SK-N-SH (cell line): ENCODE results near the gene ADORA2A. TPM values are rescaled to one million over a fixed set of nuclear protein-coding genes. Genes with fewer than 3 reads are reported as not detected.
A peak's percentile ranks its signal among the peaks of the same experiment; 100 is the strongest.

Experiments
- CTCF ChIA-PET: fragments of 300-600, 350-600 bp; formaldehyde crosslinking; extraction: SDS; loops from one replicate; lab custom pipeline; 2021; lab: Yijun Ruan, JAX
- POLR2A ChIA-PET: fragments of 350-600 bp; sonication (Branson Sonifier 250); formaldehyde crosslinking; extraction: SDS; loops from one replicate; lab custom pipeline; 2020; ENCODE audit warnings: antibody characterized with exemption, inconsistent platforms; lab: Yijun Ruan, JAX
- DNase-seq: peaks from one replicate; pipeline ENCODE4 v3.0.0; 2012
- H2AFZ ChIP-seq: fragments of 200-600 bp; sonication (generic); 2 replicates; pipeline ENCODE4 v1.8.1; 2016; ENCODE audit warnings: antibody characterized with exemption, mild to moderate bottlenecking, low read depth
- H3F3A ChIP-seq: fragments of 200-600 bp; sonication (generic); replicated peaks from 2 replicates; pipeline ENCODE3; 2016; ENCODE audit warnings: antibody characterized with exemption, mild to moderate bottlenecking; ENCODE audit not compliant: insufficient read depth
- H3K27ac ChIP-seq, 2 experiments: fragments of 200-500 bp in 1 of 2; fragments of 200-600 bp in 1 of 2; sonication (Bioruptor generic) in 1 of 2; sonication (generic), shearing (Covaris generic) in 1 of 2; 2 replicates each; pipeline versions ENCODE4 v1.5.1 to v1.6.1; 2014 to 2016; ENCODE audit warnings: low read depth in 2 of 2, inconsistent platforms in 1 of 2, low read length in 1 of 2, mild to moderate bottlenecking in 1 of 2, mixed read lengths in 1 of 2
- H3K27me3 ChIP-seq: fragments of 200-600 bp; sonication (generic), shearing (Covaris generic); 2 replicates; pipeline ENCODE4 v1.6.1; 2016; ENCODE audit warnings: mixed run types; ENCODE audit not compliant: insufficient read depth
- H3K36me3 ChIP-seq, 2 experiments: fragments of 200-500 bp in 1 of 2; fragments of 200-600 bp in 1 of 2; sonication (Bioruptor generic) in 1 of 2; sonication (generic) in 1 of 2; replicated peaks in 1 of 2; 2 replicates each; pipeline versions ENCODE3 to v1.5.1; 2014 to 2016; ENCODE audit warnings: low read length in 1 of 2, mild to moderate bottlenecking in 1 of 2; ENCODE audit not compliant: insufficient read depth in 2 of 2, control insufficient read depth in 1 of 2
- H3K4me1 ChIP-seq, 2 experiments: fragments of 200-500 bp in 1 of 2; fragments of 200-600 bp in 1 of 2; sonication (Bioruptor generic) in 1 of 2; sonication (generic), shearing (Covaris generic) in 1 of 2; 2 replicates each; pipeline versions ENCODE4 v1.5.1 to v1.6.1; 2014 to 2016; ENCODE audit warnings: low read depth in 1 of 2, low read length in 1 of 2, mixed run types in 1 of 2; ENCODE audit not compliant: insufficient read depth in 2 of 2, control insufficient read depth in 1 of 2
- H3K4me2 ChIP-seq: fragments of 200-600 bp; sonication (generic), shearing (Covaris generic); 2 replicates; pipeline ENCODE4 v1.6.1; 2017; ENCODE audit warnings: mixed run types
- H3K4me3 ChIP-seq, 2 experiments: fragments of 200-500 bp in 1 of 2; fragments of 200-600 bp in 1 of 2; sonication (Bioruptor generic) in 1 of 2; sonication (generic), shearing (Covaris generic) in 1 of 2; 2 replicates each; pipeline versions ENCODE4 v1.5.1 to v1.8.1; 2014 to 2016; ENCODE audit warnings: low read depth in 2 of 2, inconsistent platforms in 1 of 2, low read length in 1 of 2, mild to moderate bottlenecking in 1 of 2, mixed read lengths in 1 of 2, moderate library complexity in 1 of 2
- H3K79me2 ChIP-seq: fragments of 200-600 bp; sonication (generic); 2 replicates; pipeline ENCODE4 v1.8.1; 2017; ENCODE audit warnings: mild to moderate bottlenecking; ENCODE audit not compliant: insufficient read depth
- H3K9ac ChIP-seq: fragments of 200-600 bp; sonication (generic); 2 replicates; pipeline ENCODE4 v1.6.1; 2017; ENCODE audit warnings: mixed run types
- H3K9me2 ChIP-seq: fragments of 200-600 bp; sonication (generic); 2 replicates; pipeline ENCODE4 v1.6.1; 2017; ENCODE audit warnings: mixed run types
- H3K9me3 ChIP-seq: fragments of 200-600 bp; sonication (generic); 2 replicates; pipeline ENCODE4 v1.6.1; 2017; ENCODE audit warnings: mixed run types, mild to moderate bottlenecking, moderate library complexity
- H4K20me1 ChIP-seq: fragments of 200-600 bp; sonication (generic); 2 replicates; pipeline ENCODE4 v1.6.1; 2017; ENCODE audit warnings: mild to moderate bottlenecking, mixed run types; ENCODE audit not compliant: insufficient read depth
- CHD2 ChIP-seq: fragments of 150-350 bp; IDR thresholded peaks from 2 replicates; pipeline ENCODE4 v1.6.1; 2018; ENCODE audit warnings: low read length; ENCODE audit not compliant: partially characterized antibody
- CTCF ChIP-seq: fragments of 200-600 bp; sonication (generic); IDR thresholded peaks from 2 replicates; pipeline ENCODE4 v1.6.1; 2017; ENCODE audit warnings: antibody characterized with exemption, mild to moderate bottlenecking, moderate library complexity
- EP300 ChIP-seq, 2 experiments: IDR thresholded peaks; 2 replicates each; pipeline versions ENCODE4 v1.4.0 to v1.6.1; 2012; ENCODE audit warnings: borderline replicate concordance in 1 of 2, low read depth in 1 of 2, low read length in 1 of 2
- FOSL2 ChIP-seq: IDR thresholded peaks from 2 replicates; pipeline ENCODE4 v1.4.0; 2012; ENCODE audit warnings: low read depth, mild to moderate bottlenecking, moderate library complexity, borderline replicate concordance
- JUND ChIP-seq: IDR thresholded peaks from 2 replicates; pipeline ENCODE4 v1.4.0; 2012
- MAX ChIP-seq: IDR thresholded peaks from 2 replicates; pipeline ENCODE4 v1.4.0; 2012; ENCODE audit warnings: low read depth
- MEF2A ChIP-seq: IDR thresholded peaks from 2 replicates; pipeline ENCODE4 v1.4.0; 2012; ENCODE audit warnings: low read depth, borderline replicate concordance
- NFIC ChIP-seq: IDR thresholded peaks from 2 replicates; pipeline ENCODE4 v1.4.0; 2012; ENCODE audit warnings: borderline replicate concordance
- POLR2AphosphoS5 ChIP-seq: IDR thresholded peaks from 2 replicates; pipeline ENCODE4 v1.6.1; 2012; ENCODE audit warnings: low read depth, low read length
- RCOR1 ChIP-seq: fragments of 150-350 bp; IDR thresholded peaks from 2 replicates; pipeline ENCODE4 v1.6.1; 2017; ENCODE audit warnings: antibody characterized with exemption, low read length
- RFX5 ChIP-seq: IDR thresholded peaks from 2 replicates; pipeline ENCODE4 v1.6.1; 2012; ENCODE audit warnings: mild to moderate bottlenecking, improper control_type of control experiment, low read length
- SIN3A ChIP-seq: IDR thresholded peaks from 2 replicates; pipeline ENCODE4 v1.6.1; 2012; ENCODE audit warnings: low read depth, mild to moderate bottlenecking, low read length, moderate library complexity, borderline replicate concordance
- SMC3 ChIP-seq: IDR thresholded peaks from 2 replicates; pipeline ENCODE4 v1.6.1; 2012; ENCODE audit warnings: low read depth, low read length, improper control_type of control experiment
- TCF12 ChIP-seq: IDR thresholded peaks from 2 replicates; pipeline ENCODE4 v1.4.0; 2012
- TEAD4 ChIP-seq: IDR thresholded peaks from 2 replicates; pipeline ENCODE4 v1.4.0; 2012; ENCODE audit warnings: mild to moderate bottlenecking, borderline replicate concordance; ENCODE audit not compliant: insufficient read depth
- USF1 ChIP-seq: IDR thresholded peaks from 2 replicates; pipeline ENCODE4 v1.4.0; 2012; ENCODE audit warnings: low read depth, borderline replicate concordance
- YY1 ChIP-seq: IDR thresholded peaks from 2 replicates; pipeline ENCODE4 v1.4.0; 2012; ENCODE audit warnings: low read depth, mild to moderate bottlenecking
- ZBTB33 ChIP-seq: IDR thresholded peaks from 2 replicates; pipeline ENCODE4 v1.4.0; 2012; ENCODE audit warnings: low read depth, borderline replicate concordance
- WGBS: methylation state at CpG from one replicate; pipeline ENCODE4 v1.1.6; 2017; ENCODE audit warnings: low lambda C conversion rate; 5-methylcytosine and 5-hydroxymethylcytosine counted together
- polyA plus RNA-seq, 3 experiments: library from polyadenylated mRNA; depleted of rRNA; stranded (reverse); fragments of >200 nt; gene quantifications; 2 replicates each; pipeline ENCODE4 v1.2.3, GENCODE V29; 2012

The ADORA2A gene
- polyA plus RNA-seq, 1 of the 3 experiments (the other 2 are of a cell fraction) = 9.3 TPM

- Histone ChIP-seq H3K4me1 (peaks cover 30 to 78% of the 10 kb centered on the region in 2 experiments), H3K9me2 (no peaks in the 10 kb centered on the region), H3K36me3 (peaks cover 26 to 30% of the 10 kb centered on the region in 2 experiments), H4K20me1 (no peaks in the 10 kb centered on the region; the same call in 1 of the 2 replicates), H3K4me2 (peak overlapping the region; percentile 54), H3F3A (peaks cover 26% of the 10 kb centered on the region), H2AFZ (no peak overlapping the region), H3K9me3 (no peaks in the 10 kb centered on the region), H3K27ac (peak overlapping the region; percentile 78 to 100), H3K27me3 (no peaks in the 10 kb centered on the region), H3K79me2 (peaks cover 33% of the 10 kb centered on the region), H3K9ac (no peak overlapping the region), H3K4me3 (peak overlapping the region in 1 of 2 experiments; percentile 9; a peak in 1 of 4 replicates)
- DNase-seq = peak; percentile 34
- ChIA-PET POLR2A (interaction anchor here (1.0 to 3.4 kb wide), 7 partner anchors 10 to 80 kb away, joined by 4 to 25 read pairs (median 6); no protein-coding TSS in a partner anchor), CTCF (interaction anchor here (0.8 to 6.9 kb wide), 9 partner anchors 9 to 212 kb away, joined by 3 to 42 read pairs (median 5); no protein-coding TSS in a partner anchor)
- TF ChIP-seq YY1 (no peak), RCOR1 (no peak), SMC3 (no peak), EP300 (IDR thresholded peaks at IDR 0.05; ENCODE audit: borderline replicate concordance in 1 of 2, low read depth in 1 of 2, low read length in 1 of 2) (no peak), SIN3A (no peak), USF1 (no peak), MEF2A (no peak), RFX5 (no peak), FOSL2 (no peak), MAX (no peak), POLR2AphosphoS5 (no peak), CTCF (no peak), JUND (no peak), CHD2 (no peak), TCF12 (no peak), TEAD4 (no peak), NFIC (no peak), ZBTB33 (no peak)
- WGBS = 89% methylated on average over 5 of the region's 5 CpGs
Measured at GRCh38 chr22:24401931-24402367, 25.4 kb upstream of the ADORA2A start.
